ENCODE results near the gene PLA2G2F. TPM values are rescaled to one million over a fixed set of nuclear protein-coding genes. Genes with fewer than 3 reads are reported as not detected.

PLA2G2F gene
- total and polyA plus RNA-seq, 8 donors: not detected

GRCh38 chr1:20180844-20181207, 41.7 kb downstream of the PLA2G2F start:
- H3K27ac ChIP-seq: no peak overlapping the region
- no peak for ATAC-seq
- no peak for FAIRE-seq
- no peak for TF ChIP-seq CTCF (IDR thresholded peaks at IDR 0.05)
- H3K4me1 ChIP-seq: no peaks in the 10 kb centered on the region
- H3K9me3 ChIP-seq: no peaks in the 10 kb centered on the region
- intact Hi-C loops (cut with DNase I): no loop called here
- H3K36me3 ChIP-seq: no peaks in the 10 kb centered on the region
- H3K27me3 ChIP-seq: no peaks in the 10 kb centered on the region
- no peak for DNase-seq
- 41 to 53% methylated on average over 3 of the region's 3 CpGs for WGBS, 2 donors
- H3K4me3 ChIP-seq: no peak overlapping the region

- Histone ChIP-seq H3K4me1 (peaks cover 0 to 3% (median 0%) of the 10 kb centered on the region in 3 donors), H3K4me3 (no peak overlapping the region), H3K9me3 (no peaks in the 10 kb centered on the region), H3K27ac (no peak overlapping the region), H3K27me3 (no peaks in the 10 kb centered on the region), H3K36me3 (no peaks in the 10 kb centered on the region)
- no peak for FAIRE-seq
- DNase-seq: no peak
- no peak for ATAC-seq
- no peak for TF ChIP-seq CTCF (IDR thresholded peaks at IDR 0.05)
- intact Hi-C loops (cut with DNase I): no loop called here
These were observed 43.3 kb downstream of the PLA2G2F start for GRCh38 chr1:20182415-20182814.

GRCh38 chr1:20183035-20183434, 43.9 kb downstream of the PLA2G2F start:
- DNase-seq: no peak

GRCh38 chr1:20183616-20184271, 44.6 kb downstream of the PLA2G2F start:
- FAIRE-seq (no peak), ATAC-seq (no peak), DNase-seq (no peak)
- no peaks in the 10 kb centered on the region for H3K9me3 ChIP-seq
- H3K27ac ChIP-seq: no peak overlapping the region
- peaks cover 0 to 3% (median 0%) of the 10 kb centered on the region in 3 donors for H3K4me1 ChIP-seq
- no peak overlapping the region for H3K4me3 ChIP-seq
- intact Hi-C loops (cut with DNase I): no loop called here
- no peak for TF ChIP-seq CTCF (IDR thresholded peaks at IDR 0.05)
- no peaks in the 10 kb centered on the region for H3K36me3 ChIP-seq
- H3K27me3 ChIP-seq: no peaks in the 10 kb centered on the region
- WGBS, 2 donors: 70 to 76% methylated on average over 13 of the region's 13 CpGs

More at GRCh38 chr1:20183035-20183434, 43.9 kb downstream of the PLA2G2F start:
- H3K36me3 ChIP-seq: no peaks in the 10 kb centered on the region
- no peak overlapping the region for H3K4me3 ChIP-seq
- TF ChIP-seq CTCF (IDR thresholded peaks at IDR 0.05): no peak
- ATAC-seq (no peak), FAIRE-seq (no peak)
- no peaks in the 10 kb centered on the region for H3K9me3 ChIP-seq
- 32 to 39% methylated on average over 10 of the region's 10 CpGs for WGBS, 2 donors
- H3K4me1 ChIP-seq: peaks cover 0 to 3% (median 0%) of the 10 kb centered on the region in 3 donors
- H3K27ac ChIP-seq: no peak overlapping the region
- no peaks in the 10 kb centered on the region for H3K27me3 ChIP-seq
- intact Hi-C loops (cut with DNase I): no loop called here

GRCh38 chr1:20184481-20184900, 45.4 kb downstream of the PLA2G2F start:
- Histone ChIP-seq H3K27me3 (no peaks in the 10 kb centered on the region), H3K9me3 (no peaks in the 10 kb centered on the region), H3K4me1 (peaks cover 0 to 3% (median 0%) of the 10 kb centered on the region in 3 donors), H3K36me3 (no peaks in the 10 kb centered on the region), H3K4me3 (no peak overlapping the region), H3K27ac (no peak overlapping the region)
- intact Hi-C loops (cut with DNase I): no loop called here
- 63 to 66% methylated on average over 6 of the region's 6 CpGs for WGBS, 2 donors
- TF ChIP-seq CTCF (IDR thresholded peaks at IDR 0.05): no peak
- FAIRE-seq: no peak
- no peak for DNase-seq
- no peak for ATAC-seq
